ENCODE results near the gene UQCR11.

Gene UQCR11

GRCh38 chr19:1599460-1599846 is 5.8 kb downstream of the UQCR11 start:
- CTCF ChIA-PET: no interaction called here
- Mint-ChIP-seq H3K27me3 (no peaks in the 10 kb centered on the region), H3K4me1 (peaks cover 18% of the 10 kb centered on the region), H3K9me3 (no peaks in the 10 kb centered on the region), H3K27ac (no peak overlapping the region), H3K36me3 (peaks cover 16% of the 10 kb centered on the region), H3K4me3 (no peak overlapping the region)
- no peak for DNase-seq

GRCh38 chr19:1598777-1599459 is 6.3 kb downstream of the UQCR11 start:
- H3K27me3 Mint-ChIP-seq: no peaks in the 10 kb centered on the region
- no peak overlapping the region for H3K4me3 Mint-ChIP-seq
- no peak overlapping the region for H3K27ac Mint-ChIP-seq

GRCh38 chr19:1593501-1593772 is 11.8 kb downstream of the UQCR11 start:
- Mint-ChIP-seq H3K4me1 (peaks cover 23% of the 10 kb centered on the region), H3K27me3 (no peaks in the 10 kb centered on the region), H3K36me3 (peaks cover 13% of the 10 kb centered on the region), H3K4me3 (peak overlapping the region; percentile 86), H3K9me3 (no peaks in the 10 kb centered on the region), H3K27ac (peak overlapping the region; percentile 89)
- CTCF ChIA-PET: interaction anchor here (1.4 to 1.9 kb wide), 3 partner anchors 9 to 13 kb away, joined by 3 to 7 read pairs (median 4); no protein-coding TSS in a partner anchor
- no peak for DNase-seq

More at GRCh38 chr19:1598777-1599459, 6.3 kb downstream of the UQCR11 start:
- peaks cover 13% of the 10 kb centered on the region for H3K4me1 Mint-ChIP-seq
- CTCF ChIA-PET: no interaction called here
- H3K9me3 Mint-ChIP-seq: no peaks in the 10 kb centered on the region
- H3K36me3 Mint-ChIP-seq: peaks cover 16% of the 10 kb centered on the region
- no peak for DNase-seq

DNA sequence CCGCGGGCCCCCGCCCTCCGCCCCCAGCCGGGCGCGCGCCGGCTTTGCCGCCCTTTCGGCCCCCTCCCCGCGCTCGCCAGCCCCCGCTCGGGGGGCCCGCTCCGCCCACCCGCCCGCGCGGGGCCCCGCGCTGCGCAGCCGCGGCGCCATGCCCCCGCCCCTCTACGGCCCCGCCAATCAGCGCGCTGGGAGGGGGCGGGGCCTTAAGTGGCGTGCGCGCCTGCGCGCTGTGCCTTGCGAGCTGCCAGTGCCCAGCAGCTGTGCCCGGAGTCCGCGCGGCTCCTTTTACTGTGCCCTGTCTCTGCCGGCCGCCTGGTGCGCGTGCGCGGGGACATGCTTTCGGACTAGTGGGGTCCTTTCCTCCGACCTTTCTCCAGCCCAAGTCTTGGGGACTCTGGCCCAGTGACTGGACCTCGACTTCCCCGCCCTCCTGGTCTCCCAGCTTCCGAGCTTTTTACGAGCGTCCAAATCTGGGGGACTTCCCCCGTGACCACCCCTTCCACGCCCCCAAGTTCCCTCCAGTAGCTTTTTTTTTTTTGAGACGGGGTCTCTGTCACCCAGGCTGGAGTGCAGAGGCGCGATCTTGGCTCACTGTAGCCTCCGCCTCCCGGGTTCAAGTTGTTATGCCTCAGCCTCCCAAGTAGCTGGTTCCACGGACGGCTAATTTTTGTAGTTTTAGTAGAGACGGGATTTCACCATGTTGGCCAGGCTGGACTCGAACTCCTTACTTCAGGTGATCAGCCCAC is 12.3 kb downstream of the UQCR11 start, which contains the start of gene MBD3:
TSS of gene MBD3 (minus strand) at position 111 of the 746 bp plus-strand sequence. CDS start 234 bp downstream, outside the sequence.
- CTCF ChIA-PET: interaction anchor here (1.4 to 1.9 kb wide), 3 partner anchors 9 to 14 kb away, joined by 3 to 7 read pairs (median 4); no protein-coding TSS in a partner anchor
- Mint-ChIP-seq H3K27me3 (no peaks in the 10 kb centered on the region), H3K4me3 (peak within 1 kb of the TSS; percentile 86), H3K4me1 (peaks cover 23% of the 10 kb centered on the region), H3K36me3 (peaks cover 13% of the 10 kb centered on the region), H3K9me3 (no peaks in the 10 kb centered on the region), H3K27ac (peak within 1 kb of the TSS; percentile 89)
- peak; percentile 91 for DNase-seq

GRCh38 chr19:1592024-1592754 is 13.1 kb downstream of the UQCR11 start:
- CTCF ChIA-PET: interaction anchor here (1.5 to 1.9 kb wide), 3 partner anchors 10 to 80 kb away, joined by 4 to 7 read pairs (median 7); no protein-coding TSS in a partner anchor
- Mint-ChIP-seq H3K36me3 (peaks cover 8% of the 10 kb centered on the region), H3K27ac (peak overlapping the region; percentile 89)

GRCh38 chr19:1591421-1592023 is 13.7 kb downstream of the UQCR11 start:
- peaks cover 23% of the 10 kb centered on the region for H3K4me1 Mint-ChIP-seq
- CTCF ChIA-PET: interaction anchor here (1.2 to 1.7 kb wide), 4 partner anchors 14 to 81 kb away, joined by 3 to 7 read pairs (median 4); no protein-coding TSS in a partner anchor
- peaks cover 7% of the 10 kb centered on the region for H3K36me3 Mint-ChIP-seq
- H3K27me3 Mint-ChIP-seq: no peaks in the 10 kb centered on the region
- H3K9me3 Mint-ChIP-seq: no peaks in the 10 kb centered on the region
- H3K27ac Mint-ChIP-seq: peak overlapping the region; percentile 89
- H3K4me3 Mint-ChIP-seq: peak overlapping the region; percentile 80
- no peak for DNase-seq

More at GRCh38 chr19:1592024-1592754, 13.1 kb downstream of the UQCR11 start:
- Mint-ChIP-seq H3K9me3 (no peaks in the 10 kb centered on the region), H3K4me3 (peak overlapping the region; percentile 80), H3K27me3 (no peaks in the 10 kb centered on the region), H3K4me1 (peaks cover 23% of the 10 kb centered on the region)
- DNase-seq: peak; percentile 85

DNA sequence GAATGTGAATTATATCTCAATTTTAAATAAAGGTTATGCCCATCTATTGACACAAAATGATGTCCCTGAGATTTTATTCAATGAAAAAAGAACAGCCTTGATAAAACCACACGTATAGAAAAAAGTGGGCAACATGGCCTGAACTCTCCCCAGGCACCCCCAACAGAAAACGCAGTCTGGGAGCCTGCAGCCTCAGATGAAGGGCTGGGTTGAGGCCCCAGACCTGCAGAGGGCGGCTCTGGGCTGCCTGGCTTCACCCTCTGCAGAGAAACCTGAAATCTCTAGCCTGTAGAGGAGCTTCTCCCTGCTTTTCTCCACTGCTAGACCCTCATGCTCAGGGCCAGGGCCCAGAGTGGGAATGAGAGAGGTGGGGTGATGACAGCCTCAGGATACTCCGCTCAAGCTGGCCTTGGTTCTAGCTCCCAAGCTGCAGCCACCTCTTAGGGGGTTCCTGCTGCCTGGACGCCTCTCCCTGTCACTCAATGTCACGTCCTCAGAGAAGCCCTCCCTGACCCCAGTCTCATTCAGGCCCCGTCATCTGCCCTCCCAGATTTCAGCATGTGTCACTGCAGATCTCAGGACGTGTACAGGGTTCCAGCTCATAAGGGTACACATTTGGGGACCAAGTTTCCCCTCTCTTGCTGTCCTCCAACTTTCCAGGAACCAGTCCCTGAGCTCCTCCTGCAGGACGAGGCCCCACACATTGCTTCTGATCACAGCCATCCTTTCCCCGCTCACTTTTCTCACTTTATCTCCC is 14.4 kb downstream of the UQCR11 start:
- Mint-ChIP-seq H3K4me3 (peak overlapping the region; percentile 80), H3K4me1 (peaks cover 23% of the 10 kb centered on the region), H3K36me3 (peaks cover 6% of the 10 kb centered on the region)

GRCh38 chr19:1587872-1588271 is 17.4 kb downstream of the UQCR11 start:
- H3K4me1 Mint-ChIP-seq: peaks cover 18% of the 10 kb centered on the region
- DNase-seq: no peak
- no peak overlapping the region for H3K27ac Mint-ChIP-seq
- H3K36me3 Mint-ChIP-seq: peaks cover 14% of the 10 kb centered on the region
- CTCF ChIA-PET: interaction anchor here (0.9 kb wide), 1 partner anchor 239 kb away, joined by 3 read pairs; no protein-coding TSS in a partner anchor
- no peaks in the 10 kb centered on the region for H3K27me3 Mint-ChIP-seq
- no peaks in the 10 kb centered on the region for H3K9me3 Mint-ChIP-seq
- no peak overlapping the region for H3K4me3 Mint-ChIP-seq

More for the DNA sequence above, 14.4 kb downstream of the UQCR11 start:
- Mint-ChIP-seq H3K27me3 (no peaks in the 10 kb centered on the region), H3K27ac (peak overlapping the region; percentile 89), H3K9me3 (no peaks in the 10 kb centered on the region)
- peak; percentile 56 for DNase-seq
- CTCF ChIA-PET: interaction anchor here (0.5 to 1.7 kb wide), 5 partner anchors 15 to 81 kb away, joined by 3 to 7 read pairs (median 4); no protein-coding TSS in a partner anchor

DNA sequence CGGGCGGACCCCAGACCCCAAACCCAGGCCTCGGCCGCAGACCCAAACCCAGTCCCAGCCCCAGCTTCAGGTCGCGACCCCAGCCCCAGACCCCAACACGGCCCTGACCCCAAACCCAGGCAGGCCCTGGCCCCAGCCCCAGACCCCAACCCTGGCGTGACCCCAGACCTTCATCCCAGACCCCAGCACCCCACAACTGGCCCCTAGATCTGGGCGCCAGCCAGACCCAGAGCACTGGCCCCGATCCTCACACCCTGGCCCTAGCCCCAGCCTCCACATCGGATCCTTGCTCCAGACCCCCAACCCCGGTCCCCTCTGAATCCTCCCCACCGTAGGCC is 20.1 kb downstream of the UQCR11 start:
- Mint-ChIP-seq H3K27ac (no peak overlapping the region), H3K4me3 (no peak overlapping the region), H3K9me3 (no peaks in the 10 kb centered on the region), H3K27me3 (no peaks in the 10 kb centered on the region), H3K36me3 (peaks cover 23% of the 10 kb centered on the region), H3K4me1 (peaks cover 5% of the 10 kb centered on the region)
- DNase-seq: no peak
- CTCF ChIA-PET: no interaction called here

DNA sequence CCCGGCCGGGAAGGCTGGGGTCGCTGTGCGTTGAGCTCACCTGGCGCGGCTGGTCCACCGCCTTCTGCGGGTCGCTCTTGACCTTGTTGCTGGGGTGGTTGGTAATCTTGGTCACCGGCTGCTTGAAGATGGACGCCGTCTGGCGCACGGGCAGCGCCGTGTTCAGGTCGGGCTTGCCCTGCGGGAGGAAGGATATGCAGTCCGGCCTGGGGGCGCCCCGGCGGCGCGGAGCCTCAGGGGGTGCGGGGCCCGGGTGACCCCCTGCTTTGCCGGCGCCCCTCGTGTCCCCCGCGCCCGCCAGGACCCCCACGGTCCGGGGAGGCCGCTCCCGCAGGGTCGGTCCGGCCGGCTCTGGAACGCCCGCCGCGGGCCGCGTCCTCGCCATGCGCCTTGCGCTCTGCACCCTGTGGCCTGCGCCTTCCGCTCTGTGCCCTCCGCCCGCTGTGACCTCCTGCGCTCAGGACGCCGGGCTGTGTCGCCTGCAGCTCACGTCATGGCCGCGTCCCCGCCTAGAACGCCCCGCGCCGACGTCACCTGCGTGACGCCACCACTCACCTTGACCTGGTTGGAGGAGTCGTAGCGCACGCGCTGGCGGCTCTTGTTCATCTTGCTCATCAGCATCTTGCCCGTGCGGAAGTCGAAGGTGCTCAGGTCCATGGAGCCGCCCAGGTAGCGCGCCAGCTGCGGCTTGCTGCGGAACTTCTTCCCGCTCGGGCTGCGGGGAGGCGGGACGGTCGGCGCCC is 20.6 kb downstream of the UQCR11 start:
- no peak for DNase-seq
- Mint-ChIP-seq H3K4me3 (no peak overlapping the region), H3K9me3 (no peaks in the 10 kb centered on the region), H3K36me3 (peaks cover 26% of the 10 kb centered on the region), H3K4me1 (peaks cover 2% of the 10 kb centered on the region), H3K27me3 (no peaks in the 10 kb centered on the region), H3K27ac (no peak overlapping the region)
- CTCF ChIA-PET: interaction anchor here (1.6 kb wide), 1 partner anchor 88 kb away, joined by 4 read pairs; no protein-coding TSS in a partner anchor

GRCh38 chr19:1582201-1582600 is 23.1 kb downstream of the UQCR11 start:
- peaks cover 30% of the 10 kb centered on the region for H3K36me3 Mint-ChIP-seq
- H3K27me3 Mint-ChIP-seq: no peaks in the 10 kb centered on the region
- CTCF ChIA-PET: interaction anchor here (0.6 kb wide), 1 partner anchor 78 kb away, joined by 3 read pairs; no protein-coding TSS in a partner anchor
- H3K4me3 Mint-ChIP-seq: no peak overlapping the region
- DNase-seq: no peak
- H3K4me1 Mint-ChIP-seq: no peaks in the 10 kb centered on the region
- no peaks in the 10 kb centered on the region for H3K9me3 Mint-ChIP-seq
- H3K27ac Mint-ChIP-seq: no peak overlapping the region

GRCh38 chr19:1580957-1581356 is 24.3 kb downstream of the UQCR11 start:
- CTCF ChIA-PET: no interaction called here
- no peak for DNase-seq
- no peak overlapping the region for H3K4me3 Mint-ChIP-seq
- H3K27ac Mint-ChIP-seq: no peak overlapping the region
- H3K4me1 Mint-ChIP-seq: no peaks in the 10 kb centered on the region
- no peaks in the 10 kb centered on the region for H3K9me3 Mint-ChIP-seq
- H3K36me3 Mint-ChIP-seq: peaks cover 30% of the 10 kb centered on the region
- no peaks in the 10 kb centered on the region for H3K27me3 Mint-ChIP-seq

DNA sequence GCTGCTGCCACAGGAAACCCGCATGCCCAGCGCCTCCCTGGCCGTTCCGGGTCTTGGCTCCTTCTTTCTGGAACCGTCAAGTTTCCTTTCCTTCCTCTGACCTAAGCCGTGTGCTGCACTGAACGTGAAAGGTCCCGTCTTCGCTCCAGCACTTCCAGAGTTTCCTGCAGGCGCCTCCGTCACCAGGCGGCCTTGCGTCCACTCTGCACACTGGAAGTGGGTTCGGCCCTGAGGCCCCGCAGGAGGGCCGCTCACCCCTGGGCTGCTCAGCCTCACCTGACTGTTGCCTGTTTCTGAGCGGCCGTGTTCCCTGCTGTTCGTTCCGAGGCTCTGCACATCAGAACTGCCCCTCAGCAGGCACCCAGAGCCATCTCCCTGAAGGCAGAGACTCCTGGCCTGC is 24.9 kb downstream of the UQCR11 start:
- CTCF ChIA-PET: interaction anchor here (0.6 kb wide), 1 partner anchor 245 kb away, joined by 3 read pairs; no protein-coding TSS in a partner anchor
- peaks cover 27% of the 10 kb centered on the region for H3K36me3 Mint-ChIP-seq
- DNase-seq: no peak
- H3K9me3 Mint-ChIP-seq: no peaks in the 10 kb centered on the region
- H3K4me3 Mint-ChIP-seq: no peak overlapping the region
- H3K27me3 Mint-ChIP-seq: no peaks in the 10 kb centered on the region
- H3K4me1 Mint-ChIP-seq: no peaks in the 10 kb centered on the region
- H3K27ac Mint-ChIP-seq: no peak overlapping the region

Data from activated naive CD4-positive, alpha-beta T cell treated with anti-CD3 and anti-CD28 coated beads, Interleukin-2, amount 10 ng/mL, durations not matched to agents 7 days and 5 days (primary cell).